Dermis microvascular lymphatic vessel endothelial cell (primary cell): ENCODE data around the gene PRSS38. TPM values are rescaled to one million over a fixed set of nuclear protein-coding genes. Genes with fewer than 3 reads are reported as not detected.
"Not testable (repeated sequence)": the region's sequence is repeated elsewhere in the genome, so short reads cannot be mapped to it uniquely, and the experiment has no call there.

Experiments used
- DNase-seq, 2 donors: peaks; one replicate each; pipeline versions ENCODE4 v3.0.0 to v3.0.0-alpha.2; 2010; ENCODE audit warnings: low read depth in 2 of 2
- total RNA-seq: library from RNA; depleted of rRNA; stranded (reverse); fragments of >200 nt; gene quantifications from 2 replicates; pipeline ENCODE4 v1.2.1, GENCODE V29; 2014

The PRSS38 gene
- total RNA-seq, 1 donor from 2014 or later = not detected

GRCh38 chr1:227844320-227845146 lies 29.1 kb downstream of the PRSS38 start:
- DNase-seq = no peak

GRCh38 chr1:227845147-227845458 lies 29.6 kb downstream of the PRSS38 start:
- DNase-seq = no peak

GRCh38 chr1:227845519-227845918 lies 30.0 kb downstream of the PRSS38 start:
- DNase-seq = no peak

- DNase-seq = no peak
Observed at GRCh38 chr1:227846265-227846858, 30.9 kb downstream of the PRSS38 start.

GRCh38 chr1:227847046-227847445 lies 31.6 kb downstream of the PRSS38 start:
- not testable (repeated sequence) for DNase-seq

- DNase-seq = no peak
Observed at GRCh38 chr1:227848430-227848932, 33.0 kb downstream of the PRSS38 start.

GRCh38 chr1:227849251-227849650 lies 33.8 kb downstream of the PRSS38 start:
- DNase-seq = no peak

GRCh38 chr1:227854189-227854588 lies 38.7 kb downstream of the PRSS38 start:
- no peak for DNase-seq

GRCh38 chr1:227855687-227856086 lies 40.2 kb downstream of the PRSS38 start:
- no peak for DNase-seq

GRCh38 chr1:227856147-227856858 lies 40.8 kb downstream of the PRSS38 start:
- no peak for DNase-seq

GRCh38 chr1:227864882-227865281 lies 49.4 kb downstream of the PRSS38 start:
- no peak for DNase-seq

- no peak for DNase-seq
Observed at GRCh38 chr1:227869279-227869842, 53.9 kb downstream of the PRSS38 start.

GRCh38 chr1:227869851-227870305 lies 54.4 kb downstream of the PRSS38 start:
- no peak for DNase-seq

- no peak for DNase-seq
Observed at GRCh38 chr1:227870366-227870765, 54.9 kb downstream of the PRSS38 start.

GRCh38 chr1:227871892-227872291 lies 56.4 kb downstream of the PRSS38 start:
- DNase-seq = not testable (repeated sequence)

GRCh38 chr1:227877810-227878209 lies 62.3 kb downstream of the PRSS38 start:
- DNase-seq = not testable (repeated sequence)

GRCh38 chr1:227880342-227880924 lies 65.0 kb downstream of the PRSS38 start:
- no peak for DNase-seq

GRCh38 chr1:227883073-227883520 lies 67.6 kb downstream of the PRSS38 start:
- no peak for DNase-seq

- DNase-seq = no peak
Observed at GRCh38 chr1:227883641-227884301, 68.3 kb downstream of the PRSS38 start.

- no peak for DNase-seq
Observed at GRCh38 chr1:227884370-227885134, 69.1 kb downstream of the PRSS38 start.
